ENCODE data around the gene RPS14. TPM values are rescaled to one million over a fixed set of nuclear protein-coding genes. Genes with fewer than 3 reads are reported as not detected.

Gene RPS14
- total RNA-seq (2014; rRNA removed), result 2,061 and 2,574 TPM in 2 replicates
- polyA plus RNA-seq (2012), result 3,886 TPM

DNA sequence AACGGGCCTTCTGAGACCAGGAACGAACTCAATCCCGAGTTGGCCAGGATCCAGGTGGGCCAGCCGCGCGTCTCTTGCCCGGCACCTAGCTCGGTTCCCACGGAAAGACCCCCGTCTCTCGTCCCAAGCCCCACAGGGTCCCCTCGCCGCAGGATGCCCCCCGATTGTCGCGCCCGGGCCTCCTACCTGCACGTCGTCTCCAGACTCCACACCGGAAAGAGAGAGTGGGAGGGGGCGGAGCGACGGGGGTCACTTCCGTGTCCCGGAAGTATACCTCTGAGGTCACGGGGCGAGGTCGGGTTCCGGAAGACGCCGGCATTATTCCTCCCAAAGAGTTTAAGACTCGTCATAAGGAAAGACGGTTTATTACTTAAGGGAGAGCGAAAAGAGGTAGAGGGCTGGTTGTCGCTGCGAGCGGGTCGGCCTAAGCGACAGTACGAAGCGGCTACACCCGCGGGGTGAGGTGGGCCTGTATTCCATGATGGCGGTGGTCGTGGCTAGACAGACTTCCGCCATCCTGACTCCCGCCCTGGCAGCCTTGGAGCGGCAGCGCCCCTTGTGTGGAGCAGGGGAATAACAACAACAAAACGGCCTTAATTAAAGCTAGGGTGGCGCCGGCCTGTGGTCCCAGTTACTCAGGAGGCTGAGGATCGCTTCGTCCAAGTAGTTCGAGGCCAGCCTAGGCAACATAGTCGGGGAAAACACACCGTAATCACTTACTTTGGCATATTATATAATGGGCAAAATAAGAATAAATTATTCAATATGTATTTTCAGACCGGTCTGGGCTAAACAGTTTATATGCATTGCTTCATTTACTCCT is at the start of gene RPS14:
Gene RPS14, minus strand, starts transcription at position 223 of the 823 bp plus-strand sequence. CDS start 2,006 bp downstream, outside the sequence.
- DNase-seq (ENCODE audit: low read depth), result peak; percentile 93

DNA sequence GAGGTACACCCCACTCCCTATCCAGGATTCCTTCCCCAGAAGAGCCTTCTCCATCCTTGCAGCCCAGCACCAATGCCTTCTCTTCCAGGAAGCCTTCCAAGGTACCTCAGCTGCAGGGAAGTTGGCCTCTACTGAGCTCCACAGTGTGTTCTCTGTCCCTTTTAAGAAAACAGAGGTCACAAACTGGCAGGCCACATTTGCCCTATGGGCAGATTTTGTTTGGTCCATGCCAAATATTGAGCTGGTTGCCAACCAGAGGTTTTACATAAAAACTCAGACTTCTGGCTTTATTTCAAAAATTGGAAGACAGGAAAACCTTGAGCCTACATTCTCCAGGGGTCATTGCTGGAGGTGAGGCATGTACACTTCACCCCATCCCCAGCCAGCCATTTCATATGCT is 49.4 kb upstream of the RPS14 start:
- no peak for DNase-seq (ENCODE audit: low read depth)

DNA sequence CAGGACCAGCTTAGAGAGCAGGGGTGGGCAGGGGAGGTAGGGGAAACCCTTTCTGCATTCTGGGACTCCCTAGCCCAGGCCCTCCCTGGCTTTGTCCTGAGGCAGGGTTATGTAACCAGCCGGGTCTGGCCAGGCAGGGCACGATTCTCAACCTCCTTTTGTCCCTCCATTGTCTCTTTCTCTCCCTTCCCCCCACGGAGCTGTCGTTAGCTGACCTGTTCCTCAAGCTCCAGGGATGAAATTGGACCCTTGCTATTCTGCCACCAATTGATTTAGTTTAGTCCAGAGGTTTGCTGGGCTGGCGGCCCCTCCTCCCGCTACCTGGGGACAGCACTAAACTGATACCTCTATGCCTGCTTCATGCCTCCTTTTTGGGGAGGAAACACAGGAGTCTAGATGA is 49.0 kb upstream of the RPS14 start:
- DNase-seq (ENCODE audit: low read depth), result no peak

DNA sequence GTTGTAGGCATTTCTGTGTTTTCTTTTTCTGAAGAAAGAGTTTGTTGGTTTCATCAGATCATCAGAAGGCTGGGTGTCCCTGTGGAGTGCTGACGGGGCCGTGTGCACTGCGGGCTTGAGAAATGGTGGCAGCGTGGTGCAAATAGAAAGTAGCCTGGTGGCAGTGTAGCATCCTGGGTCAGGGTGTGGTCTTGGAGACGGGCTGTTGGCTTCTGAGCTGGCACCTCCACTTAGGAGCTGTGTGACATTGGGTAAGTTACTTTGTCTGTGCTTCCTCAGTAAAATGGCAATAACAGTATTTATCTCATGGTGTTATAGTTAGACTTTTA is 48.4 kb upstream of the RPS14 start:
- no peak for DNase-seq (ENCODE audit: low read depth)

DNA sequence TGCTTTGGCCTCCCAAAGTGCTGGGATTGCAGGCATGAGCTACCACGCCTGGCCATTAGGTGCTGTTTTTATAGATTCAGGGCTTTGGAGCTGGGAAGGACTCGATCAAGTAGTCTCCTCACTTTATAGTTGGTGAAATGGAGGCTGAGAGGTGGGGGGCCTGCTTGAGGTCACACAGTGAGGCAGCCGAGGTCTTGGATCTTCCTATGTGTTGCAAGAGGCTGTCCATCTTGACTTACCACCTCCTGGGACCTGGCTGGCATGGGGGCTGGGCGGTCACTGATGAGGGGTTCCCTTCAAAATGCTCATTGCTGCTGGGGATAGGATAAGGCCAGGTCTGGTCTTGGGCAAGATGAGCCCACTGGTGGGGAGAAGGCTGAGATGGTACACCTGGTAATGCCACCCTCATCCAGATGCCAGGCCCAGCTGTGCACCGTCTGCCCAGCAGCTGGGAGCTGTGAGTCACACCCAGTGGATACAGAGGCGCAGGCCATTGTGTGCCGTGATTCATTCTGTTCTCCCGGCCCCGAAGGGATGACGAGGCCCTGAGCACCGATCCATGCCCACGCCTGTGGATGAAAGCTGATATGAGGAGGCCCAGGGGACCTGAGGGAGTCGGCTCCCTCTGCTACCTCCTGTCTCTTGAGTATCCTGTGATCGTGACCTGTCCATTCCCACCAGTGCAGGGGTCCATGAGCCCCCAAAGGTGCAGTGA is 47.9 kb upstream of the RPS14 start:
- DNase-seq (ENCODE audit: low read depth), result peak; percentile 97

DNA sequence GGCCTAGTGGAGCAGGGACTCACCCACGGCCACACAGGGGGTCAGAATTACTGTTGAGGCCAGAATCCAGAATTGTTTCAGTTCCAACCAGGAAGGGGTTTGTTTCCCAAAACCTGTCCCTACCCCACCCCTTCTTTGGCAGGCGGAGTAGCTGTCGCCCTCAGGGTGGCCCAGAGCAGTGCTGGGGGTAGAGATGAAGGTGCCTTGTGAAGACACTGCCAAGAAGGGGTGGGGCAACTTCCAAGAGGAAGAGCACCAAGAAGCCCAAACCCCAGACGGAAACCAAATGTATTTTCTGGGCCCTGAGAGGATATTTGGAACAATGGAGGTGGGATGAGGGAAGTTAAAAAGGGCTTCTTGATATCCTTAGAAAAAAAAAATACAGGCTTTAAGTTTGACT is 47.0 kb upstream of the RPS14 start:
- no peak for DNase-seq (ENCODE audit: low read depth)

DNA sequence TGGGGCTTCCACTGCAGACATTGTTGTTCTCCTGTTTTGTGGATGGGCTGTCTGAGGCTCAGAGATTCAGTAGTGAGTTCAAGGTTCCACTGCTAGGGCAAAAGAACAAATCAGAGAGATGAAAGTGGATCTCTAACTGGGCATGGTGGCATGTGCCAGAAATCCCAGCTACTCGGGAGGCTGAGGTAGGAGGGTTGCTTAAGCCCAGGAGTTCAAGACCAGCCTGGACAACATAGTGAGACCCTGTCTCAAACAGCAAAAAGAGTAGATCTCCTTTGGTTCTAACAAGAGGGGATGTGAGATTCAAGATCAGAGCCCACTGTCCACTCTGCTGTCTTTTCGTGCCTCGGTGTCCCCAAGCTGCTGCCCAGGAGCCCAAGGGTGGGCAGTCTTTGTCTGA is 46.6 kb upstream of the RPS14 start:
- DNase-seq (ENCODE audit: low read depth), result no peak

DNA sequence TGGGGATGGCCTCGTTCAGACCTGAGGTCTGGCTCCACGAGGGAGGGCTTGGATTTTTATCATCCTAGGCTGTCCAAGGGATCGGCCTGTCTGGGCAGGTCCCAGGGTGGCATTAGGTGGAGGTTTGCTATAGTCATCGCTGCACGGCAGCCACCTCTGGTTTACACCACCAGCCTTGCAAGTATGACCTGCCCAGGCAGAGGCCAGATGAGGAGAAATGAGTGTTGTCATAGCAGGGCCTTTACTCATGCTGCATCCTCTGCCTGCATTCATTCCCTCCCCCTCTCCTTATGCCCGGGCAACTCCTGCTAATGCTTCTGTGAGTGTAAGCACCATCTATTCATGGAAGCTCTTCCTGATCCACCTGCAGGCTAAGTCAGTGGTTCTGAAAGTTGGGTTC is 43.1 kb upstream of the RPS14 start:
- peak; percentile 77 for DNase-seq (ENCODE audit: low read depth)

DNA sequence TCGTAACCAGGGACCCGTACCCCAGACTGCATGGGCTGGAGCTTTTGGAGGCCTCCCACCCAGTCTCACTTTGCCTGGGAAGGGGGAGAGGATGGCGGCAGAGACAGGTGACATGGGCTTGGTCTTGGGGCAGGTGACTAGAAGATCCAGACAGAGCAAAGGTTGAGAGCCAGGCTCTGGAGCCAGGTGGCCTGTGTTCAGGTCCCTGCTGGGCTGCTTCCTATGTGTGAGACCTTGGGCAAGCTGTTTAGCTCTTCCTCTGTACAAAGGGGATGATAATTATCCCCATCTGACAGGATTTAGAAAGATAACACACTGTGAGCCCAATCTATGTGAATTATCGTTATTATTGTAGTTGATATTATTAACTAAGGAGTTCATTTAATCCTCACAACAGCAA is 42.3 kb upstream of the RPS14 start:
- DNase-seq (ENCODE audit: low read depth), result no peak

DNA sequence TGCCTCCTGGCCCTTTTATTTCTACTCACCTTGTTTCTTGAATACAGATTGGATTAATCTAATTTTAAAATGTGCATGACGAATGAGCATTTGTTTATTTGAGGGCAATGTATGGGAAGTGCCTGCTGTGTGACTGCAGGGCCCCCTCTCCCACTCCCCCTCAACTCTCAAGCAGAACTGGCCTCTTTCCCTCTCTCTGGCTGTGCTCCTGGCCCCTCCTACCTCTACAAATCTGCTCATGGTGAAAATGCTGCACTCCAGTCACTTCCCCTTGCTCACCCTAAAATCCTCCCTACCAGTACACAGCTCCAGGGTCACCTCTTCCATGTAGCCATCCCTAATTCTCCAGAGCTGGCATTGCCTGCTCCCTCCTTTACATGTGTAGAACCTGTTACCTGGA is 41.2 kb upstream of the RPS14 start:
- DNase-seq (ENCODE audit: low read depth), result no peak

DNA sequence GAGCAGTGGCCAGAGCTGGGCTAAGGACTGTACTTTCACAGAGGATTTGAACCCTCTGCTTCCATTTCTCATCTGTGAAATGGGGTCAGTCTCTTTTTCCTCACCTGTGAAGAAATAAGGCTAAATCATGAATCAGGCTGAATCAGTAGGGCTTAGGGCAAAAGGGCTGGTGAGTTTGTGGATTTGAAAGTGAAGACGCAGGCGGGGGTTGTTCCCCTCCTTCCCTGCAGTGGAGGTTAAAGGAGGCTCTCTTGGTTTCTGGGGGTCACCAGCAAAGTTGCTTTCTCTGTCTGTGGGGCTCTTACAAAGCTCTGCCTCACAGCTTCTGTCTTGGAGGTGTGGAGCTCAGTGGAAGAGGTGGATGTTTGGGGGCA is 40.7 kb upstream of the RPS14 start:
- no peak for DNase-seq (ENCODE audit: low read depth)

DNA sequence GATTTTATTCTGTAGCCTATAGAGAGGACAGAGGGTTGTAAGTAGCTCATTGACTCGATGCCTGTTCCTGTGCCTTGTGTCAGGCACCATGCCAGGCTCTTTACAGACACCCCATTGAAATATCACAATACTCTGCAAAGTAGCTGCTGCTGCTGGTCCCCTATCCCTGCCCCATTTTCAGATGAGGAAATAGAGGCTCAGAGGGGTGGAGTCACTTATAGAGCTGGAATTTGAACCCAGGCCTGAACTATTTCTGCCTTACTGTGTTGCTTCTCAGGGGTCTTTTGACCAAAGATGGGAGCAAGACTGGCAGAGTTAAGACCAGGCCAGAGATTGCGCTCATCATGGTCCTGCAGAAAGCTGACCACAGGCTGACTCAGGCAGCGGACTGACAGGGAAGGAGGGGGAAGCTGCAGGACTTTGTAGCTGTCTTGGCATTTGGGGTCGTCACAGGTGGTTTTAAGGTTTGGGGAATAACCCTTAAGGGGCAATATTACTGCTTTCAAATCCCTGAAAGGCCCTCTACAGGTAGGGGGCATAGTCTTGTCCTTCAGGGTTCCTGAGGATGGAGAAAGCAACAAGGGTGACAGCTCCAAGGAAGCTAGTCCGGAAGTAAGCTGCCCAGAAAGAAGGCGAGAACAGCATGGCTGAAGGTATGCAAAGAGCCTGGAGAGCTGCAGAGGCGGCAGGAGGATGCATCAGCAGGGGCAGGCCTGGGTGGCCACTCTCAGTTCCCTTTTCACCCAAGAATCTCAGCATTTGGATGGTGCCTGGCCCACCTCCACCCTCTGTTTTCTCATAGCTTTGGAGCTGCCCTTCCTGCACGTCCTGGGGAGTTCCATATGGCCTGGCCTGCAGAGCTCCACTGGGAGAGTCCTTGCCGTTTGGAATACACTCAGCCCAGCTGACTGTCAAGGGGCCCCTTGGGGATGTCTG is 40.1 kb upstream of the RPS14 start:
- peak; percentile 52 for DNase-seq (ENCODE audit: low read depth)

DNA sequence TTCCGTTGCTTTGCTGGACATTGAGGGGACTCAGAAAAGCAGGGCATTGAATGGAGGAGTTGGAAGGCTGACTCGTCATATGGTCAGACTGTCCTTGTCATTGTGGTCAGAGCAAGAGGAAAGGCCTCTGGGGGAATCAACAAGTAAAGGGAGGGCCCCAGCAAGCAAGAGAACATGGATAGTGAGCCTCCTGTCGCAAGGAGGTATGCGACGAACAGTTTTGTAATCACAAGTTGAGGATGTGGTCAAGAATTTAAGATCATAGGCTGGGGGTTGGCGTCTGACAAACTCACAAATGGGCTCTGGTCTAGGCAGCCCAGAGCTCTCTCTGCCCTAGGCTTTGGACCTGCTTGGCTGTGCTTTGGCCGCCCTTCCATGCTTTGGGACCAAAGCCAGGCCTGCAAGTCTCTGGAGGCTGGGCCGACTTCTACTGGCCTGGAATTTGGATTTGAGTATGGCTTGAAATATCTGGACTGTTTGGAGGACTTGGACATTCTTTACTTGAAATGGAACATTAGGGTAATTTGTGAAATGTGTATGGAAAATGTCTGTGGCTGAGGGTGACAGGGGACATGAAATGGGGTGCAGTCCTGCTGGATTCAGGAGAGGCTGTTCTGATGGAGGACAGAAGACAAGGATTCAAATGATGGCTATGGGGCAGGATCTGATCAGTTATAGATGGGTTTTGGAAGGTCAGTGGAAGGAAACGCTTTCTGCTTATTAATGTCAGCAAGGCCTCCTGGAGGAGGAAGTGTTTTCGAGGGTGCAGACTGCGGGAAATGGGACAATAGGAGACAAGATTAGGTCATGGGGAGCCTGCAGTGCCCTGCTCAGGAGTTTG is 39.2 kb upstream of the RPS14 start:
- peak; percentile 57 for DNase-seq (ENCODE audit: low read depth)

DNA sequence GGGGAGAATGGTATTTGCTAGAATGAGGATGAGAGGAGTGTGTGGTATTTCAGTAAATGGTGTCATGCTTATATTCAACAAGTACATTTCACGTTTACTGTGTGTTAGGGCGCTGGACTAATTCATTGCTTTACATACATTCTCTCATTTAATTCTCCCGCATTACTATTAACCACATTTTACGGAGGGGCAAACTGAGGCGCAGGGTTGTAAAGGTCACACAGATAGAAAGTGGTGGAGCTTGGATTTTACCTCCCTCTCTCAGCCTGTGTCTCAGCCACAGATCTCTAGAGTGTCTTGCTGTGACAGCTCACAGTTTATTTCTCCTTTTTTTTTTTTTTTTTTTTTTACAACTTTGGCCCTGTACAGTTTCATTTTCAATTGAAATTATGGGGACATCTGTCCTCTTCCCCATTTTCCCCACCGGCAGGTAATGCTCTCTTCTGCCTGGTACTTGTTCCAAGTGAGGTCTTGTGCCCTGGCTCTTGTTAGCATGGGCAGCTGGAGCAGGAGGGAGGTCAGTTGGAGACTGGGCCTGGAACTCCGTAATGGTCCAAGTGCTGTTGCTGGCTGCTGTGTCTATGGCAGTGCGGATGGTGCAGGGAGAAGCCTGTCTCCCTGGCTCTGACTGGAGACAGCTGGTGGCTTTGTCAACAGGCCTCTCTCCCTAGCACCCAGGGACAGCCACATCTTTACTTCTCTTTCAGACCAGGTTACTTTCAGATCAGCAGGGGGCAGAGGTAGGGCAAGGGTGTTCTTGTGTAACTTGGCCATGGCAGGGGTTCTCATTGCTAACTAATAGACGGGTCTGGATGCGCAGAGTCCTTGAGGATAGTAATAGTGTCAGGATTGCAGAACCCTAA is 37.9 kb upstream of the RPS14 start:
- DNase-seq (ENCODE audit: low read depth), result peak; percentile 72

DNA sequence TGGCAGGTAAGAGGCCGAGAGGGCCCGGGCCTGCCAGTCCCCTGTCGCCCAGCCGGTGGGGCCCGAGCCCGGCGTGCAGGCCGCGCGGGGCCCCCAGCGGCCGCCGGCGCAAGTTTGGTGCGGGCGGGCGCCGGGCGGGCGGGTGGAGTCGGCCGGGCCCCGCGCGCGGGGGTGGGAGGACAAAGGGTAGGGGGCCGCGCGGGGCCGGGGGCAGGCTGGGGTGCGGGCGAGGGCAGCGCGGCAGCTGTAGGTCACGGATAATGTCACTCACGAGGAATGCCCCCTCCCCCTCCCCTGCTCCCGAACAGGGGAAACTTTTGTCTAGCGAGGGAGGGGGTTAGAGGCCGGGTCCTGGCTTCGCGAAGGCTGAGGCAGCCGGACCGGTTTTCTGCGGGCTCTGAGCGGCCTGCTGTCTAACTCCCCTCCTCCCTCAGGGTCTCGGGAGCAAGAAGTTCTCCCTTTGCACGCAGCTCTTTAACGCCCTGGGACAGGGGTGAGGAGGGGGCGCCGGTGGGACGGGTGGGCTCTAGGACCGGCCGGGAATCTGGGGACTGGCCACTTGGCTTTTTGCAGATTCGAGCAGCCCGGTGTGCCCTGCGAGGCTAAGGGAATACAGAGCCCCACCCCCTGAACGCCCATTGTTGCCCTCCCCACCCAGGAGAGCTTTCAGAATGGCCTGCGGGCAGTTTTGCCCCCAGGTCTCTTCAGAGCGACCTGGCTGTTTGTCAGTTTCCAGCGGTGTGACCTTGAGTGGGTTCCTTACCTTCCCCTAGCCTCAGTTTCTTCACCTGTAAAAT is 37.1 kb upstream of the RPS14 start:
- DNase-seq (ENCODE audit: low read depth), result peak; percentile 59

DNA sequence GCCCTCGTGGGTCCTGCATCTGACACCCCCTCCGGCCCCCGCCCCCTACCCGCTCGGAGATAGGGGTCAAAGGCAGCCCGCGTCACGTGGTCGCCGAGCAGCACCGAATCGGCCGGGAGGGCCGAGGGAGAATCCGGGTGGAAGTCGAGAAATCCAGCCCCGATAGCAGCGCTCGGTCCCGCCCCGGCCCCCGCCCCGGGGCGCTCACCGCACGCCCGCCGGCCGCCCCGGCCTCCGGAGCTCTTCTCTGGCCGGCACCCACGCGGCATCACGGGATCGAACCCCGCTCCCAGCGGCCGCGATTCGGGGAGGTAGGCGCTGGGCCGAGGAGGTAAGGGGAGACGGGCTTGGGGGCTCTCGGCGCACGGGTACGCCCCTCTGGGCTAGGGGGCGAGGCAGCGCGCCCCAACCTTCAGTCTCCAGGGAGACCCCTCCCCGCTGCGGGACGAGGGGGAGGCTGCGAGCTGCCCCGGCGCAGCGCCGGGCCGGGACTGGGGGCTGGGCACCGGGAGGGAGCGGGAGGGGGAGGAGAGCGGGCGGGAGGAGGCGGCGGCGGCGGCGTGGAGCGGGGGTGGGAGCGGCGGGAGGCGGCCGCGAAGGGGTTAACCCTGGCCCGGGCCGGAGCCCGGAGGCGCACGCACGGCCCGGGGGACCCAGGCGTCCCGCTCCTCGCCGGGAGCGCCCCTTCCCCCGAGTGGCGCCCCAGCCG is 36.3 kb upstream of the RPS14 start:
- DNase-seq (ENCODE audit: low read depth), result peak; percentile 48

DNA sequence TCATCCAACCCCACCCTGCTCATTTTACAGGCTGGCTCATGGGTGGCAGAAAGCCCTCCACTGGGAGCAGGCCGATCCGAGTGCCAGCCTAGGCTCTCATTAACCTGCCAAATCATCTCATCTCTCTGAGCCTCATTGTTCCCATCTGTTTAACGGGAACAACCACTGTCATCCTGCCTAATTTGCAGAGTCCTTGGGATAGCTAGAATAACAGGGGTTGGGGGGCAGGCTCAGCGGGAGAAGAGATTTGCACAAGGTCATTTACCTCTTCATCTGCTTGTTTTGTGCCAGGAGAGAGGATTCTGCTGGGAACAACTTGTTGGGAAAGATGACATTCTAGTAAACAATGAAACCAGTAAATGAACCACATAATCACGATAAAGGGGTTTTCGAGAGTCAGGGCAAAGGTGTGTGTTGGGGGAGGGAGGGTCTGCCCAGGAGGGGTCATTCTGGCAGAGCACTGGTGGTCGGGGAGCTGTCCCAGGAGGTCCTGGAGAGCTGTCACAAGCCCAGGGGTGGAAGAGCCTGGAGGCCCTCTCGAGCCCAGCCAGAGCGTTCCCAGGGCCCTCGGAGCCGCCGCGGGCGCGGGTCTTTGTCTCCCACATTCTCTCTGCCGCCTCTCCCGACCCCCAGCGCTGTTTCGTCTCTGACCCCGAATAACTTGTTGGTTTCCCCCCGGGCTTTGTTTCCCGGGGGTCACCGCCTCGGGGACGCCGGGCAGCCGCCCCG is 35.6 kb upstream of the RPS14 start:
- DNase-seq (ENCODE audit: low read depth), result no peak

DNA sequence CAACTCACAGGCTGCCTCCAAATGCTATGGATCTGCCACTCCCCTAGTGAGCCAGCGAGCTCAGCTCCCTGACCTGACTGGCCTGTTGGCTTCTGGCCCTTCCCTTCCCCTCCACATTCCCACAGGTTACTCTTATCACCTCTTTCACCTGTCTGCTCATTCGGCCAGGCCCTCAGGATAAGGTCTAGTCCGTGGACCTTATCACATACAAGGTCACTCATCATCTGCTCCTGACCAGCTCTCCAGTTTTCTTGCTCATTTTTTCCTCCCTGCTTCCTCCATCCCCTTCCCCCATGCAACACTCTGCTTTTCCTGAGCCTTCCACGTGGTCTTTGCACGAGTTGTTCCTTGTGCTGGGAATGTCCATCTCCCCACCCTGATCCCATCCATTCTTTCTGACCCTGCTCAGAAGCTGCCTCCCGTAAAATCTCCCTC is 32.5 kb upstream of the RPS14 start:
- DNase-seq (ENCODE audit: low read depth), result no peak

All from LHCN-M2 (cell line).